Right cardiac atrium (tissue), 5 donors: ENCODE results near the gene SPR. TPM values are rescaled to one million over a fixed set of nuclear protein-coding genes. Genes with fewer than 3 reads are reported as not detected.

Source experiments
- ATAC-seq, 2 donors: fragments of 200-7000 bp; cut with Tn5 transposase; one replicate each; pipeline versions ENCODE4 v1.8.0 to v1.9.1; 2020; ENCODE audit warnings: moderate library complexity in 2 of 2, mild to moderate bottlenecking in 1 of 2
- DNase-seq, 3 donors: peaks; one replicate each; pipeline ENCODE4 v3.0.0-alpha.2; 2020
- H3K27ac ChIP-seq: one replicate; pipeline ENCODE4 v1.5.1; 2013; ENCODE audit warnings: mild to moderate bottlenecking, low read length, control low read depth, moderate library complexity
- H3K27me3 ChIP-seq: one replicate; pipeline ENCODE4 v1.6.1; 2013; ENCODE audit not compliant: control insufficient read depth, insufficient read depth
- H3K4me1 ChIP-seq: one replicate; pipeline ENCODE4 v1.6.1; 2013; ENCODE audit warnings: low read length; ENCODE audit not compliant: control insufficient read depth, insufficient read depth
- H3K4me3 ChIP-seq: one replicate; pipeline ENCODE4 v1.5.1; 2013; ENCODE audit warnings: low read length, control low read depth
- H3K9me3 ChIP-seq: one replicate; pipeline ENCODE4 v1.6.1; 2013; ENCODE audit warnings: low read length; ENCODE audit not compliant: control insufficient read depth
- WGBS: extraction: QIAGEN DNeasy Blood & Tissue Kit; methylation state at CpG from one replicate; pipeline ENCODE4 v1.1.7; 2013; 5-methylcytosine and 5-hydroxymethylcytosine counted together
- intact Hi-C, 4 donors: fragments of 100-400 bp; cut with DNase I; formaldehyde crosslinking; loops; one replicate each; pipeline versions ENCODE4 v1.11.0 to v1.14.0; 2022 to 2023
- polyA plus RNA-seq: library from polyadenylated mRNA; stranded (reverse); fragments of 200-250 nt; gene quantifications from one replicate; pipeline ENCODE4 v1.2.3, GENCODE V29; 2013
- total RNA-seq, 4 donors: library from RNA; stranded (reverse); fragmentation: NEBNext Ultra II Directional; extraction: Animal tissue kit (Norgen Biotek cat#: 25700); gene quantifications; one replicate each; pipeline ENCODE4 v1.2.1, GENCODE V29; 2021
- donor health status: healthy with polysubstance abuse.
- donor health status: DM: no; HTN: yes; CAD: no.
- donor health status: DM: no; HTN: no; CAD: no.
- donor health status: DM: no; HTN: yes; CAD: no; lungs with severe emphysema.
- donor health status: DM: yes; HTN: yes; CAD: no.

Gene SPR
- total and polyA plus RNA-seq, 5 donors = 35.9 to 56.3 (median 48.4) TPM

DNA sequence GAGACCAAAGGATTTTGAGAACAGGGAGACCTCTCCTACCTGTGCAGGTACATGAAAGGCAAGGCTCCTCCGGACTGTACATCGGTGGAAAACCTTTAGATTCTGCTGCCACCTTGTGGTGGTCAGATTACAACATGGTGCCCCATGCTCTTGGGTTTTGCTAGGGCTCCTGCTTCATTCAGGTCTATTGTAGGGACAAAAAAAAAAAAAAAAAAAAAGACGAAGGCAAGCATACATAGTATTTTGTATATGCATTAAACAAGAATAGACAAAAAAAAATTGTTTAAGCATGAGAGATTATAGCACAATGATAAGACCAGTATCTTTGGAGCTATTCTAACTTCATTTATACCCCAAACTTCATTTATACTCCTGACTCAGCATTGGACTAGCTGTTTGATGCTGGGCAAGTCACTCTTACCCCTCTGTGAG lies 27.4 kb upstream of the SPR start:
- peak; percentile 62 to 69 for ATAC-seq
- Histone ChIP-seq H3K27ac (no peak overlapping the region), H3K4me3 (no peak overlapping the region), H3K9me3 (no peaks in the 10 kb centered on the region), H3K4me1 (no peaks in the 10 kb centered on the region), H3K27me3 (no peaks in the 10 kb centered on the region)
- under 1% methylated on average over 3 of the region's 3 CpGs for WGBS
- intact Hi-C loops = loop anchor here in 3 of 4 donors (2.0 to 5.0 kb wide), 2 partner anchors 88 to 89 kb away; no protein-coding TSS in a partner anchor
- peak in 2 of 3 donors; percentile 33 to 63 for DNase-seq

- DNase-seq (peak; percentile 88 to 96 (median 95)), ATAC-seq (peak; percentile 98 to 99)
- Histone ChIP-seq H3K9me3 (no peaks in the 10 kb centered on the region), H3K27ac (no peak overlapping the region), H3K4me1 (no peaks in the 10 kb centered on the region), H3K27me3 (no peaks in the 10 kb centered on the region), H3K4me3 (no peak overlapping the region)
- intact Hi-C loops = loop anchor here in 3 of 4 donors (2.0 to 5.0 kb wide), 2 partner anchors 90 to 94 kb away; no protein-coding TSS in a partner anchor
- WGBS = 5% methylated on average over 33 of the region's 33 CpGs
Observed at GRCh38 chr2:72862239-72862988, 24.8 kb upstream of the SPR start.

GRCh38 chr2:72863046-72863445 lies 24.2 kb upstream of the SPR start:
- peak in 2 of 3 donors; percentile 48 to 58 for DNase-seq

DNA sequence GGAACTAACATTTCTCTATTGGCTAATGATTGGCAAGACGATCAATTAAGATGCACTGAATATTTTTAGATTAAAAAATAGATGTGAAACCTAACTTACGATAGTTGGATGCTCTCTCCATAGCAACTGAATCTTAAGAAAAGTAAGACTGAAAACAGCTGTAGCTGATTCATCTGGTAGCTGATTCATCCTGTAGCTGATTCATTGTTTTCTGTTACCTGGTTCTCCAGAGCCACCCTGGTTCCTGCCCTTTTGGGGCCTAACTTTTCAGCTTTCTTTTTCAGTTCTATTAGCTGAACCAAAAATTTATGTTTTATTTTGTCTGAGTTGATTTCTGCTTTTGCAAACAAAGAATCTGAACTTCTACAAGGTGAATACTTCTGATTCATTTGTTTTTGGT lies 22.7 kb upstream of the SPR start:
- no peak for ATAC-seq
- intact Hi-C loops = loop anchor here in 2 of 4 donors (5.0 kb wide), 1 partner anchor 92 kb away; no protein-coding TSS in a partner anchor
- no peak overlapping the region for H3K4me3 ChIP-seq
- no peak for DNase-seq
- no peaks in the 10 kb centered on the region for H3K27me3 ChIP-seq
- H3K4me1 ChIP-seq = no peaks in the 10 kb centered on the region
- 55% methylated on average over 2 of the region's 2 CpGs for WGBS
- no peaks in the 10 kb centered on the region for H3K9me3 ChIP-seq
- H3K27ac ChIP-seq = no peak overlapping the region

More at GRCh38 chr2:72863046-72863445, 24.2 kb upstream of the SPR start:
- WGBS = 30% methylated on average over 13 of the region's 13 CpGs
- no peaks in the 10 kb centered on the region for H3K4me1 ChIP-seq
- ATAC-seq = peak in 1 of 2 donors; percentile 13
- no peaks in the 10 kb centered on the region for H3K27me3 ChIP-seq
- H3K9me3 ChIP-seq = no peaks in the 10 kb centered on the region
- no peak overlapping the region for H3K27ac ChIP-seq
- intact Hi-C loops = loop anchor here in 3 of 4 donors (2.0 to 5.0 kb wide), 2 partner anchors 91 to 94 kb away; no protein-coding TSS in a partner anchor
- no peak overlapping the region for H3K4me3 ChIP-seq

- DNase-seq (no peak), ATAC-seq (no peak)
- no peaks in the 10 kb centered on the region for H3K9me3 ChIP-seq
- intact Hi-C loops = no loop called here
- no peaks in the 10 kb centered on the region for H3K27me3 ChIP-seq
- 26% methylated on average over 1 of the region's 1 CpG for WGBS
- no peak overlapping the region for H3K4me3 ChIP-seq
- H3K27ac ChIP-seq = no peak overlapping the region
- H3K4me1 ChIP-seq = no peaks in the 10 kb centered on the region
Observed at GRCh38 chr2:72871060-72871459, 16.1 kb upstream of the SPR start.

- Histone ChIP-seq H3K27ac (no peak overlapping the region), H3K9me3 (no peaks in the 10 kb centered on the region), H3K4me1 (no peaks in the 10 kb centered on the region), H3K4me3 (no peak overlapping the region), H3K27me3 (no peaks in the 10 kb centered on the region)
- DNase-seq (no peak), ATAC-seq (no peak)
- intact Hi-C loops = no loop called here
Observed at GRCh38 chr2:72871880-72872279, 15.3 kb upstream of the SPR start.

- 5% methylated on average over 4 of the region's 4 CpGs for WGBS
- Histone ChIP-seq H3K4me1 (no peaks in the 10 kb centered on the region), H3K9me3 (no peaks in the 10 kb centered on the region), H3K27me3 (no peaks in the 10 kb centered on the region), H3K4me3 (no peak overlapping the region), H3K27ac (no peak overlapping the region)
- ATAC-seq = no peak
- DNase-seq = peak; percentile 40 to 72 (median 51)
- intact Hi-C loops = no loop called here
Observed at GRCh38 chr2:72883356-72883962, 3.7 kb upstream of the SPR start.

DNA sequence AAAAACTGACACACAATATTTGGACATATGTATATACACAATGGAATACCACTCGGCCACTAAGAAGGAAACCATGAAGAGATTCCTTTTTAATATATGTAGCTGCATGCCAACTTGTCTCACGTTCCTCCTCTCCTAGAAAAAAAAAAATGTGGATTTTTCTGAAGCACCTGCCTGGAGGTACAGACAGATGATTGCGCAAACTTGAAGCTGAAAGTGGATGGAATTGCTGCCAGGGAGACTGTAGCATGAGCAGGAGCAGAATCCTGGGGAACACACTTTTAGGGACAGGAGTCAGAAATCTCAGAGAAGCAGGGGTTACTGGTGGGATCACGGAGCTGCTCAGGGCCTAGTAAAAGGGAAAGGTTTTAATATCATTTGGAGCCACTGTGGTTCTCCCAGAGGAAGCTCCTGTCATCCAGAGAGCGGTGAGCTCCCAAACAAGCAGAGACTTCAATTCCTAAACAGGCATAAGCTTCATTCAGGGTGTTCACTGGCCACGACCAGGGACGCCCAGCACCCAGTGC lies 640 bp upstream of the SPR start:
- Histone ChIP-seq H3K9me3 (no peaks in the 10 kb centered on the region), H3K4me1 (peaks cover 4% of the 10 kb centered on the region), H3K27ac (no peak overlapping the region), H3K27me3 (no peaks in the 10 kb centered on the region), H3K4me3 (peak overlapping the region; percentile 55)
- intact Hi-C loops = loop anchor here in 1 of 4 donors (5.0 kb wide), 1 partner anchor 186 kb away; the partner anchor contains the start of gene SFXN5
- ATAC-seq (no peak), DNase-seq (no peak)
- WGBS = 46% methylated on average over 7 of the region's 7 CpGs

GRCh38 chr2:72887740-72888437 lies 681 bp downstream of the SPR start:
- H3K4me3 ChIP-seq = peak overlapping the region; percentile 55
- H3K9me3 ChIP-seq = no peaks in the 10 kb centered on the region
- H3K4me1 ChIP-seq = peaks cover 4% of the 10 kb centered on the region
- intact Hi-C loops = loop anchor here in 1 of 4 donors (5.0 kb wide), 1 partner anchor 184 kb away; the partner anchor contains the start of gene SFXN5
- peak overlapping the region; percentile 89 for H3K27ac ChIP-seq
- ATAC-seq (peak; percentile 70 to 82), DNase-seq (peak; percentile 92 to 96 (median 96))
- H3K27me3 ChIP-seq = no peaks in the 10 kb centered on the region
- 8% methylated on average over 21 of the region's 21 CpGs for WGBS

DNA sequence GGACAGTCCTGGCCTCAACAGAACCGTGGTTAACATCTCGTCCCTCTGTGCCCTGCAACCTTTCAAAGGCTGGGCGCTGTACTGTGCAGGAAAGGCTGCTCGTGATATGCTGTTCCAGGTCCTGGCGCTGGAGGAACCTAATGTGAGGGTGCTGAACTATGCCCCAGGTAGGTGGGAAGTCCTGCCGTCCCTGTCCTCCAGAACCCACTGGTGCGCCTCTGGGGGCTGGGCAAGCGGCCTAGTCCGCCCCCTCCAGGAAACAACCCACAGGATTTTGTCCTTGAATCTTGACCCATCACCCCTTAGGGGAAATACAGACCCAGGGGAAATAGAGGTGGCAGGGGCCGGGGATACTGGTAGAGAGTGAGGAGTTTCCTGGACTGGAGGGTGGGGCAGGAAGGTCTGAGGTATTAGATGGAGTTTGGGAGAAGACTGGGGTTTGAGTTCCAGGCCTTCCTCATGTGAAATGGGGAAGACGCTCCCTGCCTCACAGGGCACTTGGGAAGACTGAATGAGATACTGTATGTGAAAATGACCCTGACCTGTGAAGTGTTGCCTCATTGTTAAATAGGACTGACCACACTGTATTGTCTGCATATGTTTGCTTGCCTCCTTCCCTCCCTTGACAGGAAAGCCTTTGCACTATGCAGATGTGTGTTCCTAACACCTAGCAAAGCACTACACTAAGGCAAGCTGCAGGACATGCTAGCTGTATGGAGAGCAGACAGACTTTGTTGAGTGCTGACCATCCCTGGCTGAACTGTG lies 1.4 kb downstream of the SPR start:
- WGBS = 79% methylated on average over 11 of the region's 11 CpGs
- Histone ChIP-seq H3K9me3 (no peaks in the 10 kb centered on the region), H3K4me3 (no peak overlapping the region), H3K27ac (no peak overlapping the region), H3K27me3 (no peaks in the 10 kb centered on the region), H3K4me1 (peaks cover 4% of the 10 kb centered on the region)
- no peak for ATAC-seq
- DNase-seq = peak in 2 of 3 donors; percentile 24 to 50
- intact Hi-C loops = loop anchor here in 1 of 4 donors (5.0 kb wide), 1 partner anchor 184 kb away; the partner anchor contains the start of gene SFXN5
